HepG2 (cell line): ENCODE measurements around the gene RIT2. TPM values are rescaled to one million over a fixed set of nuclear protein-coding genes. Genes with fewer than 3 reads are reported as not detected.

Experiments
- ATAC-seq: fragments of 200-7000 bp; cut with Tn5 transposase; 3 replicates; pipeline ENCODE4 v1.9.1; 2020; ENCODE audit warnings: mild to moderate bottlenecking, moderate library complexity
- BruUV-seq: library from RNA; stranded (reverse); fragments of 400-500 nt; replicated peaks from 2 replicates; lab custom pipeline; 2021; lab: Mats Ljungman, UMichigan
- CTCF ChIA-PET: fragments of 300-600 bp; formaldehyde crosslinking; extraction: SDS; loops from one replicate; lab custom pipeline; 2021; ENCODE audit warnings: low total read pairs, inconsistent platforms, low intra/inter-chr PET ratio; lab: Yijun Ruan, JAX
- POLR2A ChIA-PET: fragments of 350-600 bp; sonication (Branson Sonifier 250); formaldehyde crosslinking; loops from one replicate; lab custom pipeline; 2020; ENCODE audit warnings: antibody characterized with exemption, inconsistent platforms; lab: Yijun Ruan, JAX
- DNase-seq: peaks from one replicate; pipeline ENCODE4 v3.0.0-alpha.2; 2015; ENCODE audit warnings: low spot score
- FAIRE-seq: peaks from 3 replicates; lab custom pipeline; 2011; peaks lifted over from hg19 to GRCh38; lab: Jason Lieb, UNC
- H2AFZ ChIP-seq: one replicate; pipeline ENCODE4 v1.6.1; 2011; ENCODE audit warnings: low read length, inconsistent platforms
- H3K27ac ChIP-seq: fragments of 300-600 bp; 3 replicates; pipeline ENCODE4 v1.8.0; 2011; ENCODE audit warnings: mixed run types, mild to moderate bottlenecking, mixed read lengths, low read length, inconsistent platforms; ENCODE audit not compliant: insufficient read depth; ENCODE audit errors: extremely low read length
- H3K27me3 ChIP-seq, 2 experiments: fragments of 200-600 bp in 1 of 2; 2 replicates in 1 of 2; 3 replicates in 1 of 2; pipeline versions ENCODE4 v1.6.0 to v1.8.0; 2011; ENCODE audit warnings: low read length in 2 of 2, mild to moderate bottlenecking in 2 of 2, moderate library complexity in 2 of 2, inconsistent platforms in 1 of 2; ENCODE audit not compliant: insufficient read depth in 2 of 2, control insufficient read depth in 1 of 2
- H3K36me3 ChIP-seq, 2 experiments: fragments of 200-600 bp in 1 of 2; replicated peaks in 1 of 2; 2 replicates in 1 of 2; 3 replicates in 1 of 2; pipeline versions ENCODE4 v1.5.1 to v1.8.0; 2011; ENCODE audit warnings: low read length in 2 of 2, inconsistent platforms in 1 of 2; ENCODE audit not compliant: insufficient read depth in 2 of 2, control insufficient read depth in 1 of 2
- H3K4me1 ChIP-seq: 2 replicates; pipeline ENCODE4 v1.5.1; 2012; ENCODE audit warnings: low read length, inconsistent platforms; ENCODE audit not compliant: insufficient read depth
- H3K4me2 ChIP-seq: 2 replicates; pipeline ENCODE4 v1.6.0; 2011; ENCODE audit warnings: low read depth, low read length, inconsistent platforms
- H3K4me3 ChIP-seq, 3 experiments: fragments of 200-600 bp in 1 of 3; sonication (generic), shearing (Covaris generic) in 1 of 3; replicated peaks in 1 of 3; 2 replicates each; pipeline ENCODE4 v1.5.1; 2011 to 2016; ENCODE audit warnings: low read length in 3 of 3, inconsistent platforms in 2 of 3, low read depth in 2 of 3, mild to moderate bottlenecking in 2 of 3, control low read depth in 1 of 3, mixed read lengths in 1 of 3; ENCODE audit not compliant: insufficient read depth in 1 of 3
- H3K79me2 ChIP-seq: one replicate; pipeline ENCODE4 v1.6.1; 2011; ENCODE audit warnings: low read length, inconsistent platforms; ENCODE audit not compliant: insufficient read depth
- H3K9ac ChIP-seq: 2 replicates; pipeline ENCODE4 v1.6.0; 2011; ENCODE audit warnings: mild to moderate bottlenecking, low read depth, low read length, inconsistent platforms; ENCODE audit not compliant: insufficient read depth
- H3K9me3 ChIP-seq: 2 replicates; pipeline ENCODE4 v1.5.1; 2012; ENCODE audit warnings: mild to moderate bottlenecking, low read length
- H4K20me1 ChIP-seq: 2 replicates; pipeline ENCODE4 v1.6.0; 2011; ENCODE audit warnings: inconsistent platforms, mild to moderate bottlenecking, low read length, moderate library complexity; ENCODE audit not compliant: insufficient read depth
- ARHGAP35 ChIP-seq: sonication (generic); formaldehyde crosslinking; IDR thresholded peaks from 2 replicates; pipeline ENCODE4 v1.9.0; 2022; ENCODE audit warnings: mild to moderate bottlenecking, inconsistent platforms, moderate library complexity, missing genetic modification reagents, borderline replicate concordance
- FOXA1 ChIP-seq, 2 experiments: fragments of 450-650 bp in 1 of 2; sonication (generic) in 1 of 2; formaldehyde crosslinking in 1 of 2; IDR thresholded peaks; 2 replicates each; pipeline versions ENCODE4 v1.4.0 to v1.6.1; 2016 to 2020; ENCODE audit warnings: missing genetic modification reagents in 1 of 2
- HMG20A ChIP-seq: IDR thresholded peaks from 2 replicates; pipeline ENCODE4 v1.6.1; 2016; ENCODE audit warnings: borderline replicate concordance
- HOXA7 ChIP-seq: sonication (generic); formaldehyde crosslinking; IDR thresholded peaks from 2 replicates; pipeline ENCODE4 v1.8.1; 2022; ENCODE audit warnings: mild to moderate bottlenecking, missing genetic modification reagents, moderate library complexity
- MIER3 ChIP-seq: IDR thresholded peaks from 2 replicates; pipeline ENCODE4 v1.6.1; 2016; ENCODE audit warnings: missing compliant biosample characterization, borderline replicate concordance
- MTF1 ChIP-seq: sonication (generic); formaldehyde crosslinking; IDR thresholded peaks from 2 replicates; pipeline ENCODE4 v1.5.0; 2020; ENCODE audit warnings: missing genetic modification reagents
- PLRG1 ChIP-seq: fragments of 450-650 bp; conservative IDR thresholded peaks from 2 replicates; pipeline ENCODE4 v1.6.1; 2016
- ZKSCAN8 ChIP-seq: IDR thresholded peaks from 2 replicates; pipeline ENCODE4 v1.6.1; 2016; ENCODE audit warnings: borderline replicate concordance, missing genetic modification reagents, missing compliant biosample characterization
- ZNF263 ChIP-seq: sonication (generic); formaldehyde crosslinking; IDR thresholded peaks from 2 replicates; pipeline ENCODE4 v1.4.0; 2020; ENCODE audit warnings: missing genetic modification reagents
- ZNF350 ChIP-seq: sonication (generic); formaldehyde crosslinking; IDR thresholded peaks from 2 replicates; pipeline ENCODE4 v1.4.0; 2020; ENCODE audit warnings: mild to moderate bottlenecking, low read depth, missing genetic modification reagents, borderline replicate concordance
- WGBS: methylation state at CpG from one replicate; pipeline ENCODE4 v1.1.6; 2017; ENCODE audit warnings: low lambda C conversion rate; 5-methylcytosine and 5-hydroxymethylcytosine counted together
- in situ Hi-C: cut with HindIII; loops from 2 replicates; pipeline ENCODE4 v1.10.0; 2017; ENCODE audit warnings: low pct_unique_long_range_greater_than_20kb; ENCODE audit not compliant: extremely low pct_ligation_motif_present
- intact Hi-C: fragments of 100-400 bp; cut with micrococcal nuclease; formaldehyde crosslinking; loops from one replicate; pipeline ENCODE4 v1.10.0; 2022; ENCODE audit not compliant: unreplicated experiment
- polyA plus RNA-seq, 8 experiments: library from polyadenylated mRNA; depleted of rRNA in 3 of 8; stranded (reverse) in 7 of 8; unstranded in 1 of 8; fragments of >200 nt; fragmentation: Illumina TruSeq in 4 of 8; extraction: Trizol in 4 of 8; gene quantifications; 2 replicates each; pipeline versions ENCODE4 v1.2.1 to v1.2.3, GENCODE V29; 2011 to 2016; ENCODE audit warnings: low read depth in 4 of 8, missing spikeins in 1 of 8, mixed read lengths in 1 of 8; ENCODE audit not compliant: insufficient read depth in 1 of 8
- total RNA-seq, 5 experiments: library from RNA; depleted of rRNA; stranded (reverse); fragments of >200 nt; fragmentation: Illumina TruSeq; extraction: Trizol; gene quantifications; 2 replicates each; pipeline ENCODE4 v1.2.3, GENCODE V29; 2016; ENCODE audit warnings: low read depth in 1 of 5
- TF ChIP-seq, protein P1 (sequence below): sonication (generic); formaldehyde crosslinking; IDR thresholded peaks from 2 replicates; pipeline ENCODE4 v1.4.0; 2020; ENCODE audit warnings: missing genetic modification reagents
- TF ChIP-seq, protein P2 (sequence below): sonication (generic); formaldehyde crosslinking; IDR thresholded peaks from 2 replicates; pipeline ENCODE4 v1.8.1; 2023; ENCODE audit warnings: mild to moderate bottlenecking, missing genetic modification reagents, borderline replicate concordance
- TF ChIP-seq, protein P3 (sequence below): sonication (generic); formaldehyde crosslinking; IDR thresholded peaks from 2 replicates; pipeline ENCODE4 v1.9.0; 2022; ENCODE audit warnings: low read depth, missing genetic modification reagents
- TF ChIP-seq, protein P4 (sequence below): sonication (generic); formaldehyde crosslinking; IDR thresholded peaks from 2 replicates; pipeline ENCODE4 v1.9.0; 2022; ENCODE audit warnings: missing genetic modification reagents, mild to moderate bottlenecking, borderline replicate concordance
- TF ChIP-seq, protein P5 (sequence below): IDR thresholded peaks from 2 replicates; pipeline ENCODE4 v1.6.1; 2016; ENCODE audit warnings: missing compliant biosample characterization, missing genetic modification reagents, borderline replicate concordance
- TF ChIP-seq, protein P6 (sequence below): fragments of 450-650 bp; IDR thresholded peaks from 2 replicates; pipeline ENCODE4 v1.6.1; 2016

RIT2 gene
- total and polyA plus RNA-seq, 2 of the 13 experiments (the other 11 are each of a cell fraction or from before 2014, with no cell fraction given), result not detected

DNA sequence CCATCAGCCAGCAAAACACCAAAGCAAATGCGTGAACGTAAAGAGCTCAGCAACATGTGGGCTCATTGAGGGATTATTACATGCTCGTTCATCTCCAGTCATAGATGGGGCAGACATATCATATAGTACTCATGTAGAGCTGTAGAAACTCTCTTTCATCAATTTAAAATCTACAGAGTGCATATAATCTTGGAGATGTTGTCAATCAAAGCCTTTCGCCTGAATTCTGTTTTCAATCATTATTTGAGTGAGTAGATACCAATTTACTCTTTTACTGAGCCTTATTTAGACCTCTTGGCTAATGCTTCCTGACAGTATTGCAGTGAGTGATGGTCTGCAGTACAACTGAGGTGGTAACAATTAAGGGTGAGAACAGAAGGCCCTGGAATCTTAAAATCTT is 7.0 kb downstream of the RIT2 start (continued):
- TF ChIP-seq, protein P1, sequence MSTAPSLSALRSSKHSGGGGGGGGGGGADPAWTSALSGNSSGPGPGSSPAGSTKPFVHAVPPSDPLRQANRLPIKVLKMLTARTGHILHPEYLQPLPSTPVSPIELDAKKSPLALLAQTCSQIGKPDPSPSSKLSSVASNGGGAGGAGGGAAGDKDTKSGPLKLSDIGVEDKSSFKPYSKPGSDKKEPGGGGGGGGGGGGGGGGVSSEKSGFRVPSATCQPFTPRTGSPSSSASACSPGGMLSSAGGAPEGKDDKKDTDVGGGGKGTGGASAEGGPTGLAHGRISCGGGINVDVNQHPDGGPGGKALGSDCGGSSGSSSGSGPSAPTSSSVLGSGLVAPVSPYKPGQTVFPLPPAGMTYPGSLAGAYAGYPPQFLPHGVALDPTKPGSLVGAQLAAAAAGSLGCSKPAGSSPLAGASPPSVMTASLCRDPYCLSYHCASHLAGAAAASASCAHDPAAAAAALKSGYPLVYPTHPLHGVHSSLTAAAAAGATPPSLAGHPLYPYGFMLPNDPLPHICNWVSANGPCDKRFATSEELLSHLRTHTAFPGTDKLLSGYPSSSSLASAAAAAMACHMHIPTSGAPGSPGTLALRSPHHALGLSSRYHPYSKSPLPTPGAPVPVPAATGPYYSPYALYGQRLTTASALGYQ (CRISPR knock-in tag), result no peak
- TF ChIP-seq ZNF263, result no peak
- TF ChIP-seq, protein P2, sequence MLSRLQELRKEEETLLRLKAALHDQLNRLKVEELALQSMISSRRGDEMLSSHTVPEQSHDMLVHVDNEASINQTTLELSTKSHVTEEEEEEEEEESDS, result no peak
- no peak for TF ChIP-seq HMG20A
- TF ChIP-seq MIER3 (CRISPR knock-in tag), result no peak
- no peak for TF ChIP-seq HOXA7 (CRISPR knock-in tag)

DNA sequence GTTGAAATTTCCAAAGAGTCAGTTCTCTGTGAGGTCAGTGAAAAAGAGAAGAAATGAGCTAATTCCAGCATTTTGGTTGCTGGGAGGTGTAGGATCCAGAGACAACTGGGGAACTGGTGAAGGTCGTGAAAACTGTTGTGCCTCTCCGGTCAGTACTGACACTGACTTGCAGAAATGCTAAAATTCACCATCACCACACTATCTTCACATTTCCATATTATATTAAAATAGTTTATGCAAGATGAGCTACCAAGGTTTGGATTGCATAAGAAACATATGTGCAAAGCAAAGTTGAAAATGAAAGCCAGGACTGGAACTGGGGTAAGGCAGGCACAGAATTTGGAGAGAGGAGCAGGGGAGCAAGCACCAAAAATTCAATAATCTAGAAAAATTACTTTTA is 21.8 kb downstream of the RIT2 start:
- FAIRE-seq, result no peak
- no peaks in the 10 kb centered on the region for H3K36me3 ChIP-seq
- no peak overlapping the region for H3K4me3 ChIP-seq
- H3K79me2 ChIP-seq, result no peaks in the 10 kb centered on the region
- intact Hi-C loops, result no loop called here
- H3K27ac ChIP-seq, result no peak overlapping the region
- no peak overlapping the region for H3K9ac ChIP-seq
- no peaks in the 10 kb centered on the region; a peak in 1 of 5 replicates for H3K27me3 ChIP-seq
- H3K4me2 ChIP-seq, result no peak overlapping the region
- in situ Hi-C loops, result no loop called here
- no TSS peak for BruUV-seq
- no peaks in the 10 kb centered on the region for H4K20me1 ChIP-seq
- no peaks in the 10 kb centered on the region for H3K9me3 ChIP-seq
- no peak overlapping the region for H2AFZ ChIP-seq
- 0% methylated on average over 2 of the region's 2 CpGs for WGBS
- ChIA-PET CTCF (no interaction called here), POLR2A (no interaction called here)
- ATAC-seq, result no peak
- H3K4me1 ChIP-seq, result no peaks in the 10 kb centered on the region
- no peak for DNase-seq
- TF ChIP-seq FOXA1 (IDR thresholded peaks at IDR 0.05) (no peak), FOXA1 (CRISPR knock-in tag; IDR thresholded peaks at IDR 0.05) (no peak), MTF1 (CRISPR knock-in tag) (no peak), ZKSCAN8 (CRISPR knock-in tag) (no peak), ARHGAP35 (CRISPR knock-in tag) (no peak), PLRG1 (no peak), ZNF350 (no peak)
- TF ChIP-seq, protein P3, sequence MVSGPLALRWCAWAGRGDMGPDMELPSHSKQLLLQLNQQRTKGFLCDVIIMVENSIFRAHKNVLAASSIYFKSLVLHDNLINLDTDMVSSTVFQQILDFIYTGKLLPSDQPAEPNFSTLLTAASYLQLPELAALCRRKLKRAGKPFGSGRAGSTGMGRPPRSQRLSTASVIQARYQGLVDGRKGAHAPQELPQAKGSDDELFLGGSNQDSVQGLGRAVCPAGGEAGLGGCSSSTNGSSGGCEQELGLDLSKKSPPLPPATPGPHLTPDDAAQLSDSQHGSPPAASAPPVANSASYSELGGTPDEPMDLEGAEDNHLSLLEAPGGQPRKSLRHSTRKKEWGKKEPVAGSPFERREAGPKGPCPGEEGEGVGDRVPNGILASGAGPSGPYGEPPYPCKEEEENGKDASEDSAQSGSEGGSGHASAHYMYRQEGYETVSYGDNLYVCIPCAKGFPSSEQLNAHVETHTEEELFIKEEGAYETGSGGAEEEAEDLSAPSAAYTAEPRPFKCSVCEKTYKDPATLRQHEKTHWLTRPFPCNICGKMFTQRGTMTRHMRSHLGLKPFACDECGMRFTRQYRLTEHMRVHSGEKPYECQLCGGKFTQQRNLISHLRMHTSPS, result no peak
- TF ChIP-seq, protein P4, sequence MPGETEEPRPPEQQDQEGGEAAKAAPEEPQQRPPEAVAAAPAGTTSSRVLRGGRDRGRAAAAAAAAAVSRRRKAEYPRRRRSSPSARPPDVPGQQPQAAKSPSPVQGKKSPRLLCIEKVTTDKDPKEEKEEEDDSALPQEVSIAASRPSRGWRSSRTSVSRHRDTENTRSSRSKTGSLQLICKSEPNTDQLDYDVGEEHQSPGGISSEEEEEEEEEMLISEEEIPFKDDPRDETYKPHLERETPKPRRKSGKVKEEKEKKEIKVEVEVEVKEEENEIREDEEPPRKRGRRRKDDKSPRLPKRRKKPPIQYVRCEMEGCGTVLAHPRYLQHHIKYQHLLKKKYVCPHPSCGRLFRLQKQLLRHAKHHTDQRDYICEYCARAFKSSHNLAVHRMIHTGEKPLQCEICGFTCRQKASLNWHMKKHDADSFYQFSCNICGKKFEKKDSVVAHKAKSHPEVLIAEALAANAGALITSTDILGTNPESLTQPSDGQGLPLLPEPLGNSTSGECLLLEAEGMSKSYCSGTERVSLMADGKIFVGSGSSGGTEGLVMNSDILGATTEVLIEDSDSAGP (CRISPR knock-in tag), result no peak
- TF ChIP-seq, protein P5, sequence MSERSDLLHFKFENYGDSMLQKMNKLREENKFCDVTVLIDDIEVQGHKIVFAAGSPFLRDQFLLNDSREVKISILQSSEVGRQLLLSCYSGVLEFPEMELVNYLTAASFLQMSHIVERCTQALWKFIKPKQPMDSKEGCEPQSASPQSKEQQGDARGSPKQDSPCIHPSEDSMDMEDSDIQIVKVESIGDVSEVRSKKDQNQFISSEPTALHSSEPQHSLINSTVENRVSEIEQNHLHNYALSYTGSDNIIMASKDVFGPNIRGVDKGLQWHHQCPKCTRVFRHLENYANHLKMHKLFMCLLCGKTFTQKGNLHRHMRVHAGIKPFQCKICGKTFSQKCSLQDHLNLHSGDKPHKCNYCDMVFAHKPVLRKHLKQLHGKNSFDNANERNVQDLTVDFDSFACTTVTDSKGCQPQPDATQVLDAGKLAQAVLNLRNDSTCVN (CRISPR knock-in tag), result no peak
- TF ChIP-seq, protein P6, sequence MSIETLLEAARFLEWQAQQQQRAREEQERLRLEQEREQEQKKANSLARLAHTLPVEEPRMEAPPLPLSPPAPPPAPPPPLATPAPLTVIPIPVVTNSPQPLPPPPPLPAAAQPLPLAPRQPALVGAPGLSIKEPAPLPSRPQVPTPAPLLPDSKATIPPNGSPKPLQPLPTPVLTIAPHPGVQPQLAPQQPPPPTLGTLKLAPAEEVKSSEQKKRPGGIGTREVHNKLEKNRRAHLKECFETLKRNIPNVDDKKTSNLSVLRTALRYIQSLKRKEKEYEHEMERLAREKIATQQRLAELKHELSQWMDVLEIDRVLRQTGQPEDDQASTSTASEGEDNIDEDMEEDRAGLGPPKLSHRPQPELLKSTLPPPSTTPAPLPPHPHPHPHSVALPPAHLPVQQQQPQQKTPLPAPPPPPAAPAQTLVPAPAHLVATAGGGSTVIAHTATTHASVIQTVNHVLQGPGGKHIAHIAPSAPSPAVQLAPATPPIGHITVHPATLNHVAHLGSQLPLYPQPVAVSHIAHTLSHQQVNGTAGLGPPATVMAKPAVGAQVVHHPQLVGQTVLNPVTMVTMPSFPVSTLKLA, result no peak
